ENCODE data around the gene PERCC1.
A peak's percentile ranks its signal among the peaks of the same experiment; 100 is the strongest.

The PERCC1 gene

DNA sequence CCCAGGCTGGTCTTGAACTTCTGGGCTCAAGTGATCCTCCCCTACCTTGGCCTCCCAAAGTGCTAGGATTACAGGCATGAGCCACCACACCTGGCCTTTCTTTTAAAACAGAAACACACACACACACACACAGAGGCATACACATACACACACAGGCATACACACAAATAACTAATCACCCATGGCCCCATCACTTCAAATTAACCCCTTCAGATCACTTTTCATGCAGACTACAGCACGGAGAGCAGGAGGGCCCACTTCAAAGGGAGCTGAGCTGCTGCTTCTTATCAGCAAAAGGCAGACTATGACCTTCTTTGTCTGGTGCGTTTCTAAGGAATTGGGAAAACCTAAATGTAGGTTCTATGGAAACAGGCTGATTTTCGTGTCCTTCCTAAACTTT lies 42.1 kb downstream of the PERCC1 start:
- H3K27me3 ChIP-seq (ENCODE audit: control insufficient read depth, low read length), result no peaks in the 10 kb centered on the region
- H3K9me2 ChIP-seq (replicated peaks; ENCODE audit: control insufficient read depth, low read length), result no peaks in the 10 kb centered on the region
- H4K20me1 ChIP-seq (ENCODE audit: control insufficient read depth, insufficient read depth, low read depth, low read length), result no peaks in the 10 kb centered on the region
- TF ChIP-seq, protein P1, sequence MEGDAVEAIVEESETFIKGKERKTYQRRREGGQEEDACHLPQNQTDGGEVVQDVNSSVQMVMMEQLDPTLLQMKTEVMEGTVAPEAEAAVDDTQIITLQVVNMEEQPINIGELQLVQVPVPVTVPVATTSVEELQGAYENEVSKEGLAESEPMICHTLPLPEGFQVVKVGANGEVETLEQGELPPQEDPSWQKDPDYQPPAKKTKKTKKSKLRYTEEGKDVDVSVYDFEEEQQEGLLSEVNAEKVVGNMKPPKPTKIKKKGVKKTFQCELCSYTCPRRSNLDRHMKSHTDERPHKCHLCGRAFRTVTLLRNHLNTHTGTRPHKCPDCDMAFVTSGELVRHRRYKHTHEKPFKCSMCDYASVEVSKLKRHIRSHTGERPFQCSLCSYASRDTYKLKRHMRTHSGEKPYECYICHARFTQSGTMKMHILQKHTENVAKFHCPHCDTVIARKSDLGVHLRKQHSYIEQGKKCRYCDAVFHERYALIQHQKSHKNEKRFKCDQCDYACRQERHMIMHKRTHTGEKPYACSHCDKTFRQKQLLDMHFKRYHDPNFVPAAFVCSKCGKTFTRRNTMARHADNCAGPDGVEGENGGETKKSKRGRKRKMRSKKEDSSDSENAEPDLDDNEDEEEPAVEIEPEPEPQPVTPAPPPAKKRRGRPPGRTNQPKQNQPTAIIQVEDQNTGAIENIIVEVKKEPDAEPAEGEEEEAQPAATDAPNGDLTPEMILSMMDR (IDR thresholded peaks at IDR 0.05; ENCODE audit: low read depth, low read length, poor library complexity, severe bottlenecking), result no peak
- TF ChIP-seq EZH2phosphoT487 (IDR thresholded peaks at IDR 0.05; ENCODE audit: borderline replicate concordance, low read length), result no peak
- peaks cover 6% of the 10 kb centered on the region; the same call in 1 of the 2 replicates for H3F3A ChIP-seq (ENCODE audit: control insufficient read depth, insufficient read depth)
- no peaks in the 10 kb centered on the region for H3K9me3 ChIP-seq (ENCODE audit: control insufficient read depth, insufficient read depth, low read length)
- peak overlapping the region; percentile 94 for H3K4me2 ChIP-seq (ENCODE audit: low read length)
- H3K27ac ChIP-seq (ENCODE audit: low read depth, low read length), result no peak overlapping the region
- 0 out of 2 replicates have a peak, but pooled peaks cover 4% of the 10 kb centered on the region for H3K36me3 ChIP-seq (ENCODE audit: control insufficient read depth, low read length)
- peaks cover 76% of the 10 kb centered on the region for H3K79me2 ChIP-seq (ENCODE audit: control insufficient read depth, low read length)
- H3K4me3 ChIP-seq (ENCODE audit: low read length), result peak overlapping the region; percentile 40; the same call in 1 of the 2 replicates
- peaks cover 56% of the 10 kb centered on the region for H3K4me1 ChIP-seq (ENCODE audit: control insufficient read depth, low read length)

DNA sequence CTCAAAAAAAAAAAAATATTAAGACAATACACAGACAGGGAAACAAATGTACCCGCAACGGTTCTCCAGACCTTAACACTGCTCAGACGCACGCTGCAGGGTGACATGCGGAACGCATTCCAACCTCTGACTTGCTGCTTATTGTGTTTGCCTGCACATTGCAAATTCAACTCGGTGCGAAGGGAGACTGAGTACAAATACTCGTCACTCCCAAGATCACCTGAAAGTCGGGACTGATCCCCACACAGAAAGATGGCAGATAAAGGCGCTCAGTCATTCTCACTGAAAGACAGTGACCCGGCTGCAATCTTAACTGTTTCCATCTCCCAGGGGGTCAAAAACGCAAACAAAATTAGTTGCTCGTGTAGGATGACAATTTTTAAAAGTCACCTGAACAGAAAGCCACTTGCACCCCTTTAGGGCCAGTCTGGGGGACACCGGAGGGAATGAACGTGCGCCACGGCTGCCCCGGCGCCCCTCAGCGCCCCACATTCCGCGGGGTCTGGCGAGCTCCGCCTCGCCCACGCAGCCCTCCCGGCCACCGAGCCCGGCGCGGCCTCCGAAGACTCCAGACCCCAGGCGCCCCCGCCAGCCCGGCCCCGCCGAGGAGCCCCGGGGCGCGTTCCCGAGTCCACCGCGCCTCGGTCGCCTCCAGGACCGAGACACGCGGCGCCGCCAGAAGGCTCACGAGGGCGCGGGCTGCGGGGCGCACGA lies 43.4 kb downstream of the PERCC1 start:
- Histone ChIP-seq H3K27ac (ENCODE audit: low read depth, low read length) (no peak overlapping the region), H3K9me2 (replicated peaks; ENCODE audit: control insufficient read depth, low read length) (no peaks in the 10 kb centered on the region), H3F3A (ENCODE audit: control insufficient read depth, insufficient read depth) (peaks cover 6% of the 10 kb centered on the region; the same call in 1 of the 2 replicates), H3K4me3 (ENCODE audit: low read length) (peak overlapping the region; percentile 95), H3K27me3 (ENCODE audit: control insufficient read depth, low read length) (no peaks in the 10 kb centered on the region), H4K20me1 (ENCODE audit: control insufficient read depth, insufficient read depth, low read depth, low read length) (no peaks in the 10 kb centered on the region), H3K4me2 (ENCODE audit: low read length) (peak overlapping the region; percentile 94), H3K9me3 (ENCODE audit: control insufficient read depth, insufficient read depth, low read length) (no peaks in the 10 kb centered on the region), H3K79me2 (ENCODE audit: control insufficient read depth, low read length) (peaks cover 63% of the 10 kb centered on the region), H3K36me3 (ENCODE audit: control insufficient read depth, low read length) (0 out of 2 replicates have a peak, but pooled peaks cover 4% of the 10 kb centered on the region), H3K4me1 (ENCODE audit: control insufficient read depth, low read length) (peaks cover 54% of the 10 kb centered on the region)
- TF ChIP-seq, protein P1 (IDR thresholded peaks at IDR 0.05; ENCODE audit: low read depth, low read length, poor library complexity, severe bottlenecking), result no peak
- TF ChIP-seq EZH2phosphoT487 (IDR thresholded peaks at IDR 0.05; ENCODE audit: borderline replicate concordance, low read length), result no peak

DNA sequence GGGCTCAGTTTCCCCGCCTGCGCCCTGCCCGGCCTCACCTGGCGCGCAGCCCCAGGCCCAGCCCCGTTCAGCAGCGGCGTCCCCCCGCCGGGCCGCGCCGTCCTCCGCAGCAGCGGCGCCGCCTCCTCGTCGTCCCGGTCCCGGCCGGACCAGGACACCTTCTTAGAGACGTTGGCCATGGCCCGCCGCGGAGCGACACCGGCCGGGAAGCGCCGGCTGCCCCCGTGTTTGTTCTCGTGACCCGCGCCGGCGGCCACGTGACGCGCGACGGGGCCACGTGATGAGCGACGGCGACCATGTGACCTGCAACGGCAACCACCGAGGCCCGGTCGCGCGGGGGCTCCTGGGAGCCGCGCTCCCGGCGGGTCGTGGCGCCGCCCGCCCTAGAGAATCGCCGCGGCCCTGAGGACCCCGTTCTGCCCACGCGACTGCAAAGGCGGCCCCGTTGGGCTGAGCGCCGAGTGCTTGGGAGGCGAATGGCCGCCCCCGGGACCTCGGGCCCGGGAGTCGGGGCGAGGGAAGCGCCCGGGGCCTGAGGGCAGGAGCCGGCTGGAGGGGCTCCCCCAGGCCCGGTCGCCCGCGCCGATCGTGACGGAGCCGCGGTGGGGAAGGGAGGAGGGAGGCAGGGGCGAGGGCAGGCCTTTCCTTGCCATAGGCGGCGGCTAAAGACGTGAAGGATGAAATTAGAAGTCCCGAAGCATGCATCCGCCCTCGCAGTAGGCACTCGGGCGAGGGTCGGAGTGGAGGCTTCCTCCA lies 44.1 kb downstream of the PERCC1 start, which contains the start of gene CLCN7:
CLCN7 (minus strand) TSS at position 233 of the 756 bp plus-strand sequence; CDS start at position 179, 54 bp downstream.
- TF ChIP-seq EZH2phosphoT487 (IDR thresholded peaks at IDR 0.05; ENCODE audit: borderline replicate concordance, low read length), result no peak
- TF ChIP-seq, protein P1 (IDR thresholded peaks at IDR 0.05; ENCODE audit: low read depth, low read length, poor library complexity, severe bottlenecking), result no peak
- Histone ChIP-seq H4K20me1 (ENCODE audit: control insufficient read depth, insufficient read depth, low read depth, low read length) (no peaks in the 10 kb centered on the region), H3K27ac (ENCODE audit: low read depth, low read length) (peak within 1 kb of the TSS; percentile 61), H3K4me3 (ENCODE audit: low read length) (peak within 1 kb of the TSS; percentile 95), H3K4me2 (ENCODE audit: low read length) (peak within 1 kb of the TSS; percentile 94), H3K4me1 (ENCODE audit: control insufficient read depth, low read length) (peaks cover 47% of the 10 kb centered on the region), H3K79me2 (ENCODE audit: control insufficient read depth, low read length) (peaks cover 56% of the 10 kb centered on the region), H3K27me3 (ENCODE audit: control insufficient read depth, low read length) (no peaks in the 10 kb centered on the region), H3K36me3 (ENCODE audit: control insufficient read depth, low read length) (0 out of 2 replicates have a peak, but pooled peaks cover 4% of the 10 kb centered on the region), H3K9me3 (ENCODE audit: control insufficient read depth, insufficient read depth, low read length) (no peaks in the 10 kb centered on the region), H3F3A (ENCODE audit: control insufficient read depth, insufficient read depth) (peaks cover 6% of the 10 kb centered on the region; the same call in 1 of the 2 replicates), H3K9me2 (replicated peaks; ENCODE audit: control insufficient read depth, low read length) (no peaks in the 10 kb centered on the region)
